ENCODE measurements around the gene EVC.

The EVC gene

DNA sequence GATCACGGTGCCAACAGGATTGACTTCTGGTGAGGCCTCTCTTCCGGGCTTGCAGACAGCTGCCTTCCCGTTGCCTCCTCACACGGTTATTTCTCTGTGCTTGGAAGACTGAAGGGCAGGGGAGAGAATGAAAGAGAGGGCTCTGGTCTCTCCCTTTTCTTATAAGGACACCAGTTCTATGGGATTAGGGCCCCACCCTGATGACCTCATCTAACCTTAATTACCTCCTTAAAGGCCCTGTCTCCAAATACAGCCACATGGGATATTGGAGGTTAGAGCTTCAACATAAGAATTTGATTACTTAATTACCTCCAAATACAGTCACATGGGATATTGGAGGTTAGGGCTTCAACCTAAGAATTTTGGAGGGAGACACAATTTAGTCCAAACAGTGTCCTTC lies 46.5 kb downstream of the EVC start:
- no peak for DNase-seq

DNA sequence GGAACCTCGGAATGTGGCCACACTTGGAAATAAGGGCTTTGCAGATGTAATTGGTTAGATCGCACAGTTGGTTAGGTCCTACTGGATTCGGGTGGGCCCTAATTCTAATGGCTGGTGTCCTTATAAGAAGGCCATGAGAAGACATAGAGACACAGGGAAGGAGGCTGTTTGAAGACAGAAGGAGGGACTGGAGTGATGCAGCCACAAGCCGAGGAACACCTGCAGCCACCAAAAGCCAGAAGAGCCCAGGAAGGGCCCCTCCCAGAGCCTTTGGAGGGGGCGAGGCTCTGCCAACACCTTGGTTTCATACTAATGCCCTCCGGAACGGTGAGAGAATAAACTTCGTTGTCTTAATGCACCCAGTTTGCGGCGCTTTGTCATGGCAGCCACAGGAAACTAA lies 47.0 kb downstream of the EVC start:
- no peak for DNase-seq

DNA sequence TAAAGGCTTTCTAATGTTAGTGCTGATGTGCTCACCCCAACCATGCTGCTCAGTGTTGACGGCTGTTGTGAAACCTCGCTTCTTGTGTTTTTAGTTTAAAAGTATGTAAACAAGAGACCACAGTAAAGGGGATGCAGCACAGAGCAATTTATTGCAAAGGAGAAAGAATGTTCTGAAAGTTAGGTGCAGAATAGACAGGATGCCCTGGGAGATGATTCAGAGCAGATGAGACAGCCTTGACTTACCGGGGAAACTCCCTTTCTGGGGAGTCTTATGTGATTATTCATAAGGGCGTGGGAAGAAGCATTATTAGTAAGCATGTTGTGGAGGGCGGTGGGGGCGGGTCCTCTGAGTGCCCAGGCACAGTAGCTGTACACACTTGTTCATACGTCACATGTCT lies 47.7 kb downstream of the EVC start:
- DNase-seq = no peak

DNA sequence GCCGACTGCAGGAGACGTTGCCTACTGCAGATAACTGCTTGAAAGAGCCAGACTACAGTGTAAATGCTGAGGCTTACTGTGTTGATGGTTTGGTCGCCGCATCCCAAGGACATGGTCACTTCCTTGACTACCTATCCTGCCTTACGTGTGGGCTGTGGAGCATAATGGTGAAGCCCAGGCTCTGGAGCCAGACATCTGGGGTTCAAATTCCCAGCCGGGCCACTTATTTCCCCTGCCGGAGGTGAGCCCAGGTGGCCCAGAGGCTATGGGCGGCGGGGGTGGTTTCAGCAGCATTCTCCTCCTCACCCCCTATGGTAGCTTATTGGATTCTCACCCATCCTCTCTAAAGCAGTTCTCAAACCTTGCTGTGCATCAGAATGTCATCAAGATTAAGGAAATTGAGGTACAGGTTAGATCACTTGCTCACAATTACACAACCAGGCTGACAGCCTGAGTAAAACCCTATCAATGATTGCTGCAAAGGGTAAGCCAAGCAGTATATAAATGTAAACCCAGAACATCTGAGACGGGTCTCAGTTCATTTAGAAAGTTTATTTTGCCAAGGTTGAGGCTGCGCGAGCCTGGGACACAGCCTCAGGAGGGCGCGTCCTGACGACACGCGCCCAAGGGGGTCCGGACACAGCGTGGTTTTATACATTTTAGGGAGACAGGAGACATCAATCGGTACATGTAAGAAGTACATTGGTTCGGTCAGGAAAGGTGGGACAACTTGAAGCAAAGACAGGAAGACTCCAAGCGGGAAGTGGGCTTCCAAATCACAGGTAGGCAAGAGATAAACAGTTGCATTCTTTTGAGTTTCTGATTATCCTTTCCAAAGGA lies 48.5 kb downstream of the EVC start:
- DNase-seq = no peak

DNA sequence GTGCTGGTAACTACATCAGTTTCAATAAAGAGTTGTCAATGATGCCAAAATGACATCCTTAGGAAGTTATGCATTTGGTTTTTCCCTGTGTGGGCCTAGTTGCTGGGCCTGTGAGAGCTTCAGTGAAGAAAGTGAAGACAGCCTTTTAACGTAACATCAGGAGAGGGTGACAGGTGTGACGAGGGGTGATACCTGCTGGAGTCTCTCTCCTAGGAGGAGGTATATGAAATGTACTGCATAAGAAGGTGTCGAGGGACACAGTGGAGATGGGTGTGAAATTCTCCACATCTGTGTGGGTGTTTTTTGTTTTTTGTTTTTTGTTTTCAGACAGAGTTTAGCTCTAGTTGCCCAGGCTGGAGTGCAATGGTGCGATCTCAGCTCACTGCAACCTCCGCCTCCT lies 49.2 kb downstream of the EVC start:
- no peak for DNase-seq

DNA sequence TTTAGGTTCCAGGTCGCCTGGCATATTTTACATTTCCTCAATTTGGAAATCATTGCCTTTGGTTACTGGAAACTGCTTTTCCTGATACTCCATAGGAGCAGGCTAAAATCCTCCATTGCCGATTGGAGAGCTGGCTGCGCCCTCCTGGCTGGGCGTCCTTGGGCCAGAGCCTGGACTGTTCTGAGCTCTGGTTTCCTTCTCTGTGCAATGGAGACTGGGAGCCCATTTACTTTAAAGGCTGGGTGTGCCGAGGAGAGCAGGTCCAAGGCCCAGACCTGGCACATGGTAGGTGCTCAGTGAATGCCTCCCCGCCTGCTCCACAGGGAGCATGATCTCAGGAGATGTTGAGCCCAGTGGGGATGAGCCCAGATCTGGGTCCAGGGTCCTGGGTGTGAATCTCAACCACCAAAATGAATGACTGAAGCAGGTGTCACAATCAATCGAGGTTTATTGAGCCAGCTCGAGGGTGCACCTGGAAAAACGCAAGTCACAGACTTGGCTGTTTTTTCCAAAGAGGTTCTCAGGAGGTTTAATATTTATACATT lies 50.0 kb downstream of the EVC start:
- no peak for DNase-seq

DNA sequence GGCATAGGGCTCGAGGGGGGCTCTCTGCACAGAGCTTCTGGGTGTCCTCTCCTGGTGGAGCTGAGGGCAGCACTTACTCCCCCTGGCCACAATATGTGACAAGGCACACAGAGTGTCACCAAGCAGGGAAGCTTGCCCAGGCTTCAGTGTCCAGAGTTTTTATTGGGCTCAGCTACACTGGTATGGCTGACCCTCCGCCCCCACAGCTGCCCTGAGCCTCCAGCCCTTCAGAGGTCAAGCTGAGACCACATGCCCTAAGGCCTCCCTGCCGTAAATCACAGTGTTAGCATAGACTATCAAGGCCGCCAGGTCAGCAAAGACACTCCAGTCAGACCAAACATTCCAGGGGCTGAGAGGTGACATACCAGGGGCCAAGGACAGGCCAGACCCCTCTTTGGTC lies 59.0 kb downstream of the EVC start:
- no peak for DNase-seq

DNA sequence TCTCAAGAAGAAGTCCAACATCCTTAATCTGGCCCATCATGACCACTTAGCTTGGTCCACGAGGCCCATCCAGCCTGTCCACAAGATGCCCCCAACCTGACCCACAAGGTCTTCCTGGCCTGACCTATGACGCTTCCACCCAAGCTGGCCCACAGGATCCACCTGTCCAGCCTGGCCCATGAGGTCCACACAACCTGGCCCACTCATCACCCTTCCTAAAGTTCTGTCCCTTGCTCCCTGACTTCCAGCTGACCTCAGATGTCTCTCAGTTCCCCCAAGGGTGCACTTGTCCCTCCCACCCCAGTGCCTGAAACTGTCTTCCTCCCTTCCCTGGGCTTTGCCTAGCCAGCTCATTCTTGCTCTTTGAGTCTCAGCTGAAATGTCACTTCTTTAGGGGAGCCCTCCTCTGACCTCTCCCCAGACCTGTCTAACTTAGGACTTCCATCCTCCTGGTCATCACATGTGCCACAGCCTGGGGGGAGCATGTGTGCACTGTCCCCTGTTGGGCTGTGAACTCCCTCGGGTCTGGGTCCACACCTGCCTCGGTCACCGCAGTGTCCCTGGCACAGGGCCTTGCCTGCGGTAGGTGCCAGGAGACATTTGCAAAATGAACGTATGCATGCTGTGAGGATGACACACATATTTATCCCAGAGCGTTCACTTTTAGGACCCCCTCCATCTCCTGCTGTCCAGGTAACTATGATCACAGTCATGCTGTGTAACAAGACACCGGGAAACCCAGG lies 61.7 kb downstream of the EVC start:
- no peak for DNase-seq

DNA sequence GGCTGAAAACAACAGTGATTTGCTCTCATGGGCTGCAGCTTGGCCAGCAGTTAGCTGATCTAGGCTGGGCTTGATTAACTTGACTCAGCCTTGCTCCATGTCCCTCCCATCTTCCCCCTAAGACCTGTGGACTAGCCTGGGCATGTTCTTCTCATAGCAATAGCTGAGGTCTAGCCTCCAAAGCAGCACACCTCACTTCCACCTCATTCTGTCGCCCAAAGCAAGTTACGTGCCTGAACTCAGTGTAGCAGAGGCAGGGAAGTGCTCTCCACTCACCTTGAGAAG lies 62.2 kb downstream of the EVC start:
- DNase-seq = no peak

DNA sequence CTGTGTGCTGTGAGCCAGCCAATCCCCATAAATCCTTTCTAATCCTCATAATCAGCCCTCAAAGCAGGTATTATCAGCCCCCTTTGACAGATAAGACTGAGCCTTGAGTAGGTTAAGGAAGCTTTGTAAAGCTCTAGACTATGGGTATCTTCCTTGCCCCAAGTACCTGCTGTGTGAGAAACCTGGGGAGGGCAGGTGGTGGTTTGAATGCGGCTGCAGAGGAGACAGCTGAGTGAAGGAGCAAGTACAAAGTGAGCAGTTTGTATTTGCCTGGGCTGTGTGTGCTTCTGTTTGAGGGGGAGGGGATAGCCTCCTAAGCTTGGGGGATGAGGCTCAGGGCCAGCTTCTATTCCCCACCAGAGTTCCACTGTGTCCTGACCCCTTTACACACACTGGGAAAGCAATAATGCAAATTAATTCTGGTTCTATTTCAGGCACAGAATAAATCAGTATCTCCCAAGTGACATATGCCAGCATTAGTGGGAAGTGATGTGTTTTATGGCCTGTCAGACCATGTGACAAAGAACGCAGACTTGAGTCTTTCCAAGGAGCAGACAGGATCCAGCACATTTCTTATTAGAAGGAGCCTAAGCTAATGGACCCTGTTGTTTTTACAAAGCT lies 63.5 kb downstream of the EVC start:
- DNase-seq = no peak

DNA sequence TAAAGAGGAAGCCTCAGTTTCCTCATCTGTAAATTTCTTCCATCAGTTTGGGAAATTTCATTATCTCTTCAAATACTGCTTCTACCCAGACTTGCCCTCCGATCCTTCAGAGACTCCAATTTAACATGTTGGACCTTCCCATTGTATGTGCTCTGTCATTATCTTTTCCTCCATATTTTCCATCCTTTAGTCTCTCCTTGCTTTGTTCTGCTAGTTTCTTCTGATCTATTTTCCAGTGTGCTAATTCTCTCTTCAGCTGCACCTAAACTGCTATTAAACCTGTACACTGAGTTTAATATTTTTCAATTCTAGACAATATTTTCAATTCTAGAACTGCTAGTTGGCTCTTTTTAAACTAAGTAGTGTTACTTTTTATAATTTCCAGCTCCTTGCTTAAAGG lies 65.5 kb downstream of the EVC start:
- no peak for DNase-seq

DNA sequence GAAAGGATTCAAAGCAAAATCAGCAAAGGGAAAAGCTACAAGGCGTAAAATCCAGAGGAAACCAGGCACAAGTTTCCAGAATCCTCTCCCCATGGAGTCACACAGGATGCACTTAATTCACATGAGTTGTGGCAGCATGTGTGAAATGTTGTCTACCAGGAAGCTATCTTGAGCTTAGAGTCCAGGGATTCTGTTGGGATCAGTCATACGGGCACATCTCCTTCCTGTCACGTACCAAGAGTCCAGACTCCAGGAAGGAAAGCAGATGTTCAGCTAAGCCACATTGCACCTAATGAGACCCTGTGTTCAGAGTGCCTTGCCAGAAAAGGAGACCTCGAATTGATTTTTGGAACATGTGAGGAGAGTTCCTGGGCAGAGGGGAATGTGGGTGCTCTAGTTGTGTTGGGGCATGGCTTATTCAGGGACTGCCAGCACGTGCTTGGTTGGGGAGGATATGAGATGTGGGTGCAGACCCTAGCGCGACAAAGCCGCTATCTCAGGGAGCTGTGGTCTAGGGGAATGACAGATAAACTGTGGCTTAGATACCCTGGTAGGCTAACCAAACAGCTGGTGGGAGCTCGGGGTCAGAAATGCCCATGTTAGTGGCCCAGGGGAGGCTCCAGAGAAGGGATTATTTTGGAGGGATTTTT lies 70.0 kb downstream of the EVC start:
- no peak for DNase-seq

DNA sequence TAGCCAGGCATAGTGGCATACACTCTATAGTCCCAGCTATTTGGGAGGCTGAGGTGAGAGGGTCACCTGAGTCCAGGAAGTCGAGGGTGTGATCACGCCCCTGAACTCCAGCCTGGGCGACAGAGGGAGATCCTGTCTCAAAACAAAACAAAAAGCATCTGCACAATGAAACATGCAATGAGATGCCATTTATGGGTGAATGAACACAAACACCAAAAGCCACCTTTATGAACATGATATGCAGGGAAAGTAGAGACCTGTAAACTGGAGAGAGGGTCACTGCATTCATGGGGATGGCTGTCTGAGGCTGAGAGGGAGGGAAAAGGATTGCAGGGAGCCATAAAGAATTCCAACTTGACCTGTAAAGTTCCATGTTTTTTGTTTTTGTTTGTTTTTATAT lies 70.7 kb downstream of the EVC start:
- no peak for DNase-seq

DNA sequence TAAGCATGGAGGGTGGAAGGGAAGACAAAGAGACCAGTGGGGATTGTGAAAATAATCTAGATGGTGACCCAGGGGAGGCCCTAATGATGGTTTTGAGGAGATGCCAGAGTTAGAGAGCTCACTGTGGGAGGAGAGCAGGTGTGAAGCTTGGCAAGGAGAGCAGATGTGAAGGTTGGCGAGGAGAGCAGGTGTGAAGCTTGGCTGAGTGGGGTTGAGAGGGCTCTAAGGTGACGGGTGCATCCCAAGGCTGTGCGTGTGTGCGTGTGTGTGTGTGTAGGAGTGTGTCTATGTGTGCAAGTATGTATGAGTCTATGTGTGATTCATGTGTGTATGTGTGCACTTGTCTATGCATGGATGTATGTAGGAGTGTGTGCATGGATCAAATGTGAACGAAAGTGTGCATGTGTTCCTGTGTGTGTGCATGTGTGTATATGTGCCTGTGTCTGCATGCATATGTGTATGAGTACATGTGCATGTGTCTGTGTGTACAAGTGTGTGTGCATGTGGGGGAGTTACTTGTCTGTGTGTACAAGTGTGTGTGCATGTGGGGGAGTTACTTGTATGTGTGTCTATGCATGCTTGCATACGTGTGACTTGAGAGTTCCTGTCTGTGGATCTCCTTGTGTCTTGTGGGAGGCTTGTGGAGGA lies 72.0 kb downstream of the EVC start:
- no peak for DNase-seq

DNA sequence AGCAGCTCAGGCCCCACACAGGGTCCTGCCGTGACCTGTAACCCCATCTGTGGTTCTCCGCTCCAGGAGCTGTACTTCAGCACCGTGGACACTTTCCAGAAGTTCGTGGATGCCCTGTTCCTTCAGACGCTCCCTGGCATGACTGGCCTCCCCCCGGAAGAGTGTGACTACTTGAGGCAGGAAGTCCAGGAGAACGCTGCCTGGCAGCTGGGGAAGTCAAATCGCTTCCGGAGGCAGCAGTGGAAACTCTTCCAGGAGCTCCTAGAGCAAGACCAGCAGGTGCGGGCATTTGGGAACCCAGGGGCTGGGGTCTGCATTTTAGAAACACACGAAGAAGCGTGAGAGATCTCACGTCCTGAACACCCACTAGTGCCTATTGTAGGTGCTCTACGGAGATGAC lies 72.5 kb downstream of the EVC start:
- no peak for DNase-seq

DNA sequence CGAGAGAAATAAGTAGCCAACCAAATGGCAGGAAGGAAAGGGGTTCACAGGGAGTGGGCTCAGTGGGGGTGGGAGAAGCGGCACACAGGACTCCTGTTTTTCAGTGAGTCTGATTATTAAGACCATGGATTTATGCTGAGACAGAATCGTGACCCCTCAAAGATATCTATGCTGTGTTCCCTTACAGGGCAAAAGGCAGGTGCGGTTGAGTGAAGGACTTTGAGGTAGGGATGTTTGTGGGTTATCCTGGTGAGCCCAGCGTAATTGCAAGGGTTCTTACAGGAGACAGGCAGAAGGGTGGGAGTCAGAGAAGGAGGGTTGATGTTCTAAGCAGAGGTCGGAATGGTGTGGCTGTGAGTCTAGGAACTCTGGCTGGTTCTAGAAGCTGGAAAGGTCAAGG lies 73.0 kb downstream of the EVC start:
- DNase-seq = no peak

DNA sequence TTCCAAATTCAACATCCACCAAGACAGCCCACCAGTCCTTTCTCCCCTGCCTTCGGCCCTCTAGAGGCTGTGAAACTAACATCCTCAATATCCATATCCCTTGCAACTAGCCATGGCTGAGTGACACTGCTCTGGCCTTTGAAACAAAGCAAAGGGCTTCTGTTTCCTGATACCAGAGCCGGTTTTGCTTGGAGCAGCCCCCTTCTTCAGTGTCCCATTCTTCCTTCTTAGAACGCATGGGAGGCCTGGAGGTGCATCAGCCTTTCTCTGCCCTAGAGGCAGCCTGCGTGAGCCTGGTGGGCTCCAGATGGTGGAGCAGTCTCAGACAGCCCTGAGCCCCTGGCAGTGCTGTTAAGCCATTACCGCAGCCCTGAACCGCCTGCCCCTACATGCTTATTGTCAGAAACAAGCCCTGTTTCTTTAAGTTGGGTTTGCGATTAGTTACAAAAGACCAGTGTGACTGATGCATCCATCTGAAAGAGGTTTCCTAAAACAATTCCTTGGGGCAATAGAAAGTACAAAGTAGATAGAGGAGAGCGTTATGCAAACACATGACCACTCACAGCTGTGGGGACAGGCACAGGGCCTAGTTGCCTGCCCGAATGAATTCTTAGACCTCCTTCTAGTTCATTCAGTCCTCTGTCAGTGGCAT lies 74.1 kb downstream of the EVC start:
- DNase-seq = no peak

DNA sequence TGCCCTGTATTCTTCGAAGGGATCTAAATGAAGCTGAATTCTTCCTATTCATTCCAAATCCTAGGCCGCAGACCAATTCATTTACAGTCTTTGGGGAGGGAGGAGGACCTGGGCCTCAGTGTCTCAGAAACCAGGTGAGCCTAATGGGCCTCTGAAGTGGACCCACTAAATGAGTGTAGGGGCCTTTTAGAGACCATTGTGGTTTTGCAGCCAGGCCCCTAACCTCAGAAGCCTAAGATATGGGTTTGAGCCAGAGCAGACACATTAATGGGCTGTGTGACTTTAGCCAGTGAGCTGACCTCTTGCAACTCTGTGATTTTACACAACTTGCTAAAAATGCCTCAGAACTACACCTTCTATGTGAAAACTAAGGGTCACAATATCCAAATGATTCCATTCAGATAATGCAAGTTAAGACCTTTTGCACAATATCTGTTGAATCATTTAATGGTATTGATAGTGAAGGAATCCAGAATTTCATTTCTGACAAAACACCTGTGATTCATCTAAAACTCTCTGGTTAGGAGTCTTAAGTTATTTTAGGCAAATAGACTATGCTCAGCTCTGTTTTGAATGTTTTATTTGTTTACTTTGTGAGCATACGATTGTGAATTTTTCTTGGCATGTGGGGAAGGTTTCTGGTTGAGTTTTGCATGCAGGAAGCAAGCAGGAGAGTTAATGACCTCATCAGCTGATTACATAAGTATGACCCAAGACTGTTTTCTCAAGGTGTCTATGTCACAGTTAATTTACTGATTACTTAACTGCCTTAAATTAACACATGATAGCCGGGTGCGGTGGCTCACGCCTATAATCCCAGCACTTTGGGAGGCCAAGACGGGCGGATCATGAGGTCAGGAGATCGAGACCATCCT lies 75.0 kb downstream of the EVC start:
- no peak for DNase-seq

DNA sequence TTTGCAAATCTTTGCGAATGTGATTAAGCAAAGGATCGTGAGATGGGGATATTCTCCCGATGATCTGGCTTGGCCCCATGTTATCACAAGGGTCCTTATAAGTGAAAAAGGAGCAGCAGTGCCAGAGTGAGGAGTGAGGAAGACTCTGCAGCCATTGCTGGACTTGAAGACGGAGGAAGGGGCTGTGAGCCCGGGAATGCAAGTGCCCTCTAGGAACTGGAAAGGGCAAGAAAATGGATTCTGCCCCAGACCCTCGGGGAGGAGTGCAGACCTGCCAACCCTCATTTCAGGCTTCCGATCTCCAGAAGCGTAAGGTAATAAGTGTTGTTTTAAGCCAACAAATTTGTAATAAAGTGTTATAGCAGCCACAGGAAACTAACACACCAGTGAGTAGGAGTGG lies 76.3 kb downstream of the EVC start:
- no peak for DNase-seq

DNA sequence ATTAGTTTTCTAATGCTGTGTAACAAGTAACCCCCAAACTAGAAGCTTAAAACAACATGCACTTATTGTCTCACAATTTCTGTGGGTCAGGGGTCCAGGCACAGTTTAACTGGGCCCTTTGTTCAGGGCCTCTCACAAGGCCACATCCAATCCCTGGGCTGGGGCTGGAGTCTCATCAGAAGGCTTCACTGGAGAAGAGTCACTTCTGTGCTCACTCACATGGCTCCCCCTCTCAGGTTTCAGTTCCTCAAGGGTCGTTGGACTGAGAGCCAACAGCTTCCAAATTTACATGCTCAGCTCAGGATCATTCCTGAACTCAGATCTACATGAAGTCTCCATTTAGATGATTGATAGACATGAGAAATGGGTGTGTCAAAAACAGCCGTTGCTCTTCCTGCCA lies 77.1 kb downstream of the EVC start:
- no peak for DNase-seq

DNA sequence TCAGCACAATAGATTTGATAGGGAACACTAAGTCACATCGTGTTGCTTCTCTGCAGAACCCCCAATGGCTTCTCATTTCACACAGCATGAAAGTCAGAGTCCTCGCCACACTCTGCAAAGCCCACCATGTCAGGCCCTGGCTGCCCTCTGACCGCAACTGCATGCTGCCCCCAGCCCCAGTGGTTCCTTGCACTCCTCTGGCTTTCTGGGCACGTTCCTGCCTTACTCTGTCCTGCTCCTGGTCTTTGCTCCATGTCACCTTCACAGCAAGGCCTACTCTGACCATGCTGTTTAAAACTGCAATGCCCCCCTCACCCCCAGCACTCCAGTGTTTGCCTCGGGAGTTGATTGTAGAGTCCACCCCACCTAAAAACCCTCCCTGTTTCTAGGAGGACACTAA lies 78.1 kb downstream of the EVC start:
- no peak for DNase-seq

DNA sequence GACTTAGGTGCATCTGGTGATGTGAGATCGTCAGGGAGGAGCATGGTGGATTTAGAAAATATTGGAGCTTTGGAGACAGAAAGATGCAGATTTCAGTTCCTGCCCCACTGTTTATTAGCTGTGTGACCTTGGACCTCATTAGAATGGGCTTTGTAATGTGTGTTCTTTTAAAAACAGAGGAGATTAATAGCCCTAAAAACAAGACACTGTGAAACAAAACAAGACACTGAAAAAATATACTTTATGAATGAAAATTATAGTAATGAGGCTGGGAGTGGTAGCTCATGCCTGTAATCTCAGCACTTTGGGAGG lies 79.5 kb downstream of the EVC start:
- DNase-seq = no peak

All from hippocampal formation (tissue), 2 donors.